ENCODE measurements around the gene SCML1.

- TF ChIP-seq CTCF (IDR thresholded peaks at IDR 0.05) (peak; percentile 38 to 64), POLR2A (IDR thresholded peaks at IDR 0.05) (no peak), POLR2AphosphoS5 (IDR thresholded peaks at IDR 0.05) (no peak)
Measured at GRCh38 chrX:17788439-17788838, 51.1 kb downstream of the SCML1 start.
